GM12892 (cell line): ENCODE measurements around the gene ZNF692.
"Not testable (repeated sequence)": the region's sequence is repeated elsewhere in the genome, so short reads cannot be mapped to it uniquely, and the experiment has no call there.

ENCODE experiments used
- DNase-seq: peaks from one replicate; pipeline ENCODE4 v3.0.0; 2011; ENCODE audit not compliant: insufficient read length
- FAIRE-seq: peaks from 2 replicates; lab custom pipeline; 2011; peaks lifted over from hg19 to GRCh38; lab: Jason Lieb, UNC
- POLR2A ChIP-seq: IDR thresholded peaks from 2 replicates; pipeline ENCODE4 v1.6.1; 2011; ENCODE audit warnings: low read depth, low read length, control low read depth
- POLR2AphosphoS5 ChIP-seq: IDR thresholded peaks from 2 replicates; pipeline ENCODE4 v1.6.1; 2011; ENCODE audit warnings: low read depth, low read length, control low read depth
- TAF1 ChIP-seq: IDR thresholded peaks from 2 replicates; pipeline ENCODE4 v1.6.1; 2011; ENCODE audit warnings: low read depth, mild to moderate bottlenecking, control low read depth, low read length, borderline replicate concordance

Gene ZNF692

DNA sequence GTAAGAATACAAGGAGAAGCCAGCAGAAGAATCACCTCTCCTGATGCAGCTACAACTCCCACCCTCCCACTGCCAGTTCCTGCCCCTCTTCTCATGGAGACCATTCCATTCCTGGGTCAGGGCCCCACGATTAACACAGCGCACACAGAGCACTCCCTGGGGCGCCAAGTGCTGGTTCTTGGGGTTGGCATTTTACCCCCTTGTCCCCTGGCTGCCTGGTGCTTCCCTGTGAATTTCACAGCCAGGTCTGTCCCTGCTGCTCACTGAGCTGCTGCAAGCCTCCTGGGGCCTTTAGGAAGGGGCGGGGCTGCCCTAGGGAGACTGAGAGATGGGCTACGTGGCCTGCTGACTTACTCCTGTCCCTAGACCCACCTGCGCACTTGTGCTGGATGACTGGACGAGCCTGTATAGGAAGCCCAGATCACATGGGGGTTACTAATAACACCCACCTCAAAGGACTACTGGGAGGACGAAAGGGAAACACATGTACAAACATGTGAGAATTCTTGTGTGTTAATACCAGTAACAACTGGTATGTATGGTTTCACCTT, 16.0 kb downstream of the ZNF692 start:
- FAIRE-seq (peak; percentile 86), DNase-seq (no peak)
- TF ChIP-seq POLR2AphosphoS5 (no peak), POLR2A (0 out of 2 replicates have a peak, but pooled peaks have one; percentile 30)

DNA sequence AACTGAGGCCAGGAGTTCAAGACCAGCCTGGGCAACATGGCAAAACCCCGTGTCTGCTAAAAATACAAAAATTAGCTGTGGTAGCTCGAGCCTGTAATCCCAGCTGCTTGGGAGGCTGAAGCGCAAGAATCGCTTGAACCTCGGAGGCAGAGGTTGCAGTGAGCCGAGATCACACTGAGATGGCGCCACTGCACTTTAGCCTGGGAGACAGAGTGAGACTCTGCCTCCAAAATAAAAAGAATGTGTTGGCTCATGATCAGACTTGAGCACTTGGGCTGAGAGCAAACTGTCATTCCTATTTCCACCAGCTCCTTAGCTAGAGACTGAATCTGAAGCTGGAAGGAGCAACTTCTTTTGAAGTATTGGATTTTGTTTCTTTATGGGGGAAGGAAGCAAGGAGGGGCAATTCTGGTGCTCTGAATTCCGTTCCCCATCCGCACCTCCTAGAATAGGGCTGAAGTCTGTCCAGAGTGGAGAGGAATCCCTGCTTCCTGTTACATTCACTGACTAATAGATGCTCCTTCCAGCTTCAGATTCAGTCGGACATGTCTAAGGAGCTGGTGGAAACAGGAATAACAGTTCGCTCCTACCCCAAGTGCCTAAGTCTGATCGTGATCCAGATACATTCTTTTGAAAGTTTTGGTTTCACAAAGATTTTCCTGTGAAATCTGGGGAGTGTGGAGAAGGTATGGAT, 17.0 kb downstream of the ZNF692 start:
- TF ChIP-seq POLR2A, result no peak
- no peak for TF ChIP-seq TAF1
- no peak; the same call in 1 of the 2 replicates for TF ChIP-seq POLR2AphosphoS5
- no peak for DNase-seq
- no peak for FAIRE-seq

- no peak for DNase-seq
- no peak for TF ChIP-seq POLR2A
- no peak for TF ChIP-seq POLR2AphosphoS5
- no peak for TF ChIP-seq TAF1
- peak; percentile 40 for FAIRE-seq
Measured at GRCh38 chr1:248840946-248841345, 17.9 kb downstream of the ZNF692 start.

- DNase-seq (no peak), FAIRE-seq (no peak)
Measured at GRCh38 chr1:248839168-248839555, 19.7 kb downstream of the ZNF692 start.

GRCh38 chr1:248838357-248839167, 20.3 kb downstream of the ZNF692 start:
- TF ChIP-seq TAF1 (peak; percentile 90), POLR2AphosphoS5 (peak; percentile 55; the same call in 1 of the 2 replicates), POLR2A (peak; percentile 68)
- DNase-seq, result peak; percentile 72
- FAIRE-seq, result peak; percentile 88

More at GRCh38 chr1:248839168-248839555, 19.7 kb downstream of the ZNF692 start:
- TF ChIP-seq POLR2A, result no peak
- TF ChIP-seq POLR2AphosphoS5, result no peak
- TF ChIP-seq TAF1, result no peak

GRCh38 chr1:248837781-248838356, 21.0 kb downstream of the ZNF692 start, which contains the start of gene ZNF672:
Gene ZNF672 (plus strand): TSS chr1:248838224. CDS start chr1:248847275, 9,051 bp downstream.
- peak; percentile 61 for TF ChIP-seq POLR2AphosphoS5
- TF ChIP-seq TAF1, result no peak; the same call in 1 of the 2 replicates
- peak; percentile 72 for TF ChIP-seq POLR2A
- DNase-seq, result peak; percentile 91
- peak; percentile 66 for FAIRE-seq

- no peak for FAIRE-seq
- TF ChIP-seq POLR2AphosphoS5 (0 out of 2 replicates have a peak, but pooled peaks have one; percentile 23), POLR2A (no peak)
- no peak for DNase-seq
Measured at GRCh38 chr1:248837045-248837780, 21.7 kb downstream of the ZNF692 start.

- DNase-seq (no peak), FAIRE-seq (no peak)
- no peak for TF ChIP-seq POLR2AphosphoS5
- no peak for TF ChIP-seq POLR2A
- no peak for TF ChIP-seq TAF1
Measured at GRCh38 chr1:248834343-248834940, 24.4 kb downstream of the ZNF692 start.

DNA sequence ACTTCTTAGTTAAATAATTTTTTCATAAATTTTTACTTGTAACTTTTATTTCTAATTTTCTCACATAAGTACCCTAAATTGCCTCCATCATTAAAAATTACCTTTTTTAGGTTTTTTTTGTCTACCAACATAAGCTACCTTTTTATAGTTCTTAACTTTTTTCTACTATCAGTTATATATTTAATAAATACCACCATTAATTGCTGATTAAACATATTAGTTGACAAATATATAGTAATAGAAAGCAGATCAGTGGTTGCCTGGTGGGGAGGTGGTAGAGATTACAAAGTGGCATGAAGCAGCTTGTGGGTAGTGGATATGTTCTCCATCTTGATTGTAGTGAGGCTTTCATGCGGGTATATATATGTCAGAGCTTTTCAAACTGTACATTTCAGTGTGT, 27.0 kb downstream of the ZNF692 start:
- FAIRE-seq (no peak), DNase-seq (no peak)
- no peak for TF ChIP-seq TAF1
- no peak for TF ChIP-seq POLR2AphosphoS5
- no peak for TF ChIP-seq POLR2A

GRCh38 chr1:248830718-248831017, 28.2 kb downstream of the ZNF692 start:
- not testable (repeated sequence) for FAIRE-seq, DNase-seq

DNA sequence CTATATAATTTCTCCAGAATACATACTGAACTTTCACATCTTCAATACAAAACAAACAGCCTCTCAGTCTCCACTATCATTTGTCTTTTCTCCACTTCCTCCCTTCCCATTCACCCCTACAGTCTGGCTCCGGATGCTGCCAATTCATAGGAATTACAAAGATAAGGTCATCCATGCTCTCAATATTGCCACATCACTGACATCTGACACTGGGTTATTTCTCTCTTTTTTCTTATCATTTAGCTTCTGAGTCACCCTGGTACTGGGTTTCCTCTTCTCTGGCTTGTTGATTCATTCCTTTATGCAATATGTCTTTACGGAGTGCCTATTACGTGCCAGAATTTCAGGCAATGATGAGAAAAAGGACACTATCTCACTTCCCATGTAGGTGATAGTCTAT, 30.0 kb downstream of the ZNF692 start:
- no peak for TF ChIP-seq POLR2A
- no peak for TF ChIP-seq TAF1
- TF ChIP-seq POLR2AphosphoS5, result no peak
- DNase-seq (no peak), FAIRE-seq (no peak)
